HEK293T (cell line): ENCODE measurements around the gene NREP.

Experiments
- ARNT ChIP-seq: fragments of 450-650 bp; IDR thresholded peaks from 2 replicates; pipeline ENCODE4 v1.6.1; 2017; ENCODE audit warnings: mild to moderate bottlenecking
- BHLHE40 ChIP-seq: fragments of 450-650 bp; IDR thresholded peaks from 2 replicates; pipeline ENCODE4 v1.6.1; 2016; ENCODE audit warnings: mild to moderate bottlenecking, moderate library complexity, borderline replicate concordance
- ELF4 ChIP-seq: fragments of 450-650 bp; IDR thresholded peaks from 2 replicates; pipeline ENCODE4 v1.6.1; 2017; ENCODE audit warnings: antibody characterized with exemption
- FOXK2 ChIP-seq: fragments of 450-650 bp; IDR thresholded peaks from 2 replicates; pipeline ENCODE4 v1.6.1; 2016; ENCODE audit warnings: mild to moderate bottlenecking
- FOXM1 ChIP-seq: fragments of 450-650 bp; IDR thresholded peaks from 2 replicates; pipeline ENCODE4 v1.6.1; 2017; ENCODE audit warnings: mild to moderate bottlenecking, borderline replicate concordance
- HDGF ChIP-seq: fragments of 450-650 bp; IDR thresholded peaks from 2 replicates; pipeline ENCODE4 v1.6.1; 2017; ENCODE audit warnings: antibody characterized with exemption, borderline replicate concordance
- LEF1 ChIP-seq: fragments of 450-650 bp; IDR thresholded peaks from 2 replicates; pipeline ENCODE4 v1.6.1; 2017; ENCODE audit warnings: mild to moderate bottlenecking, borderline replicate concordance
- SP1 ChIP-seq: fragments of 450-650 bp; IDR thresholded peaks from 2 replicates; pipeline ENCODE4 v1.6.1; 2017
- SUZ12 ChIP-seq: fragments of 450-650 bp; IDR thresholded peaks from 2 replicates; pipeline ENCODE4 v1.6.1; 2016; ENCODE audit warnings: mild to moderate bottlenecking
- TARDBP ChIP-seq: fragments of 450-650 bp; IDR thresholded peaks from 2 replicates; pipeline ENCODE4 v1.6.1; 2016
- ZNF384 ChIP-seq: fragments of 450-650 bp; IDR thresholded peaks from 2 replicates; pipeline ENCODE4 v1.6.1; 2016

DNA sequence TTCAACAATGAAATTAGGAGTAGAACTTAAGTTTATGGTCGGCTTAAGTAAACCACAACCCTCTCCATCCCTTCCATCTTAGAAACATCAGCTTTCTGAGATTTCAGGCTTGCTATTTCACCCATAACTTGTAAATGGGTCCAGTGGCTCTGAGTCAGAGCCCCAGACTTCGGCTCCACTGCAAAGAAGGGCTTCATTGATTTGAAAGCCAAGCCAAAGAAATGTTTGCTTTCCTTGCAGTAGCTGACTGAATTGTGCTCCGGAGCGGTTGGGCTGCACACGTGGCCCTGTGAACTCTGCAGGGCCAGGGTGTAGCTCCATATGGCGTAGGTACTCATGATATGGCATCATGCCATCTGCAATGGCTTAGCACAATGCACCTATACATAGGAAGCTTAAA lies 57.0 kb downstream of the NREP start:
- no peak for TF ChIP-seq ZNF384
- TF ChIP-seq HDGF: no peak
- TF ChIP-seq BHLHE40: no peak
- TF ChIP-seq SUZ12: no peak
- no peak for TF ChIP-seq ELF4
- no peak for TF ChIP-seq FOXM1
- no peak for TF ChIP-seq LEF1
- no peak for TF ChIP-seq SP1
- no peak for TF ChIP-seq FOXK2
- TF ChIP-seq TARDBP: no peak
- no peak for TF ChIP-seq ARNT
